Measurements from ENCODE around the gene PCNP.
A peak's percentile ranks its signal among the peaks of the same experiment; 100 is the strongest.
"Not testable (repeated sequence)": the region's sequence is repeated elsewhere in the genome, so short reads cannot be mapped to it uniquely, and the experiment has no call there.

The PCNP gene

GRCh38 chr3:101573449-101574387, at the start of gene PCNP:
PCNP (plus strand) TSS chr3:101574180; CDS start chr3:101574216, 36 bp downstream.
- DNase-seq: peak; percentile 99

GRCh38 chr3:101527441-101527840, 46.5 kb upstream of the PCNP start:
- no peak for DNase-seq

GRCh38 chr3:101527906-101528305, 46.1 kb upstream of the PCNP start:
- no peak for DNase-seq

GRCh38 chr3:101529816-101530685, 43.9 kb upstream of the PCNP start:
- DNase-seq: no peak

- DNase-seq: no peak
Measured at GRCh38 chr3:101530686-101531047, 43.3 kb upstream of the PCNP start.

- peak; percentile 55 for DNase-seq
Measured at GRCh38 chr3:101531473-101532086, 42.4 kb upstream of the PCNP start.

- no peak for DNase-seq
Measured at GRCh38 chr3:101532783-101533602, 41.0 kb upstream of the PCNP start.

GRCh38 chr3:101533603-101533968, 40.4 kb upstream of the PCNP start:
- no peak for DNase-seq

- no peak for DNase-seq
Measured at GRCh38 chr3:101535221-101535620, 38.8 kb upstream of the PCNP start.

- DNase-seq: no peak
Measured at GRCh38 chr3:101536266-101536665, 37.7 kb upstream of the PCNP start.

GRCh38 chr3:101536955-101537354, 37.0 kb upstream of the PCNP start:
- DNase-seq: not testable (repeated sequence)

GRCh38 chr3:101542957-101543356, 31.0 kb upstream of the PCNP start:
- peak; percentile 52 for DNase-seq

GRCh38 chr3:101544161-101544850, 29.7 kb upstream of the PCNP start:
- DNase-seq: peak; percentile 4

- DNase-seq: no peak
Measured at GRCh38 chr3:101548527-101549105, 25.4 kb upstream of the PCNP start.

- DNase-seq: no peak
Measured at GRCh38 chr3:101549473-101549872, 24.5 kb upstream of the PCNP start.

GRCh38 chr3:101551359-101552081, 22.5 kb upstream of the PCNP start:
- not testable (repeated sequence) for DNase-seq

- not testable (repeated sequence) for DNase-seq
Measured at GRCh38 chr3:101553381-101553780, 20.6 kb upstream of the PCNP start.

GRCh38 chr3:101556064-101556463, 17.9 kb upstream of the PCNP start:
- DNase-seq: no peak

- peak; percentile 95 for DNase-seq
Measured at GRCh38 chr3:101561630-101562328, 12.2 kb upstream of the PCNP start, which contains the start of gene TRMT10C. TRMT10C (plus strand) TSS chr3:101561868; CDS start chr3:101564782, 2,914 bp downstream.

Data from activated CD4-positive, alpha-beta T cell treated with anti-CD3 and anti-CD28 coated beads, Interleukin-2, Interleukin-6, amounts not matched to agents 100 ng/mL and 50 ng/mL, durations not matched to agents 16 hours and 8 hours (primary cell).